GM23248 (cell line): ENCODE measurements around the gene ELMO1. TPM values are rescaled to one million over a fixed set of nuclear protein-coding genes. Genes with fewer than 3 reads are reported as not detected.

ENCODE experiments used
- DNase-seq: peaks from one replicate; pipeline ENCODE4 v3.0.0-alpha.2; 2015
- H2AFZ ChIP-seq: fragments of 200-600 bp; sonication (generic); 2 replicates; pipeline ENCODE4 v1.6.1; 2016; ENCODE audit warnings: antibody characterized with exemption
- H3F3A ChIP-seq: fragments of 200-600 bp; sonication (generic); 2 replicates; pipeline ENCODE4 v1.6.1; 2016; ENCODE audit warnings: mild to moderate bottlenecking, antibody characterized with exemption, mixed run types; ENCODE audit not compliant: insufficient read depth
- H3K27ac ChIP-seq: fragments of 200-600 bp; sonication (generic); 2 replicates; pipeline ENCODE4 v1.5.1; 2016; ENCODE audit warnings: mild to moderate bottlenecking
- H3K27me3 ChIP-seq: fragments of 200-600 bp; sonication (generic); replicated peaks from 2 replicates; pipeline ENCODE4 v1.6.1; 2016; ENCODE audit warnings: mild to moderate bottlenecking; ENCODE audit not compliant: insufficient read depth
- H3K36me3 ChIP-seq: fragments of 200-600 bp; sonication (generic); 2 replicates; pipeline ENCODE4 v1.6.1; 2016; ENCODE audit warnings: low read depth, mild to moderate bottlenecking
- H3K4me1 ChIP-seq: fragments of 200-600 bp; sonication (generic); 2 replicates; pipeline ENCODE4 v1.6.1; 2016; ENCODE audit warnings: mild to moderate bottlenecking; ENCODE audit not compliant: insufficient read depth
- H3K4me2 ChIP-seq: fragments of 200-600 bp; sonication (generic); one replicate; pipeline ENCODE4 v1.6.1; 2016; ENCODE audit warnings: mild to moderate bottlenecking; ENCODE audit not compliant: unreplicated experiment
- H3K4me3 ChIP-seq: fragments of 200-600 bp; sonication (generic); 2 replicates; pipeline ENCODE4 v1.5.1; 2016; ENCODE audit warnings: mild to moderate bottlenecking
- H3K79me2 ChIP-seq: fragments of 200-600 bp; sonication (generic); 2 replicates; pipeline ENCODE4 v1.6.1; 2016; ENCODE audit warnings: mild to moderate bottlenecking; ENCODE audit not compliant: insufficient read depth
- H3K9ac ChIP-seq: fragments of 200-600 bp; sonication (generic); 2 replicates; pipeline ENCODE4 v1.6.1; 2016; ENCODE audit warnings: mild to moderate bottlenecking
- H3K9me2 ChIP-seq: fragments of 200-600 bp; sonication (generic); 2 replicates; pipeline ENCODE4 v1.6.1; 2016; ENCODE audit warnings: mixed run types, mild to moderate bottlenecking, moderate library complexity; ENCODE audit not compliant: insufficient read depth
- H3K9me3 ChIP-seq: fragments of 200-600 bp; sonication (generic); one replicate; pipeline ENCODE4 v1.6.1; 2017; ENCODE audit warnings: low read depth
- H4K20me1 ChIP-seq: fragments of 200-600 bp; sonication (generic); 2 replicates; pipeline ENCODE4 v1.6.0; 2016; ENCODE audit not compliant: insufficient read depth
- EZH2 ChIP-seq: fragments of 200-600 bp; sonication (generic); IDR thresholded peaks from 2 replicates; pipeline ENCODE4 v1.6.1; 2018; ENCODE audit warnings: antibody characterized with exemption, mild to moderate bottlenecking; ENCODE audit not compliant: insufficient read depth, poor library complexity, severe bottlenecking
- EZH2phosphoT487 ChIP-seq: fragments of 200-600 bp; sonication (generic); IDR thresholded peaks from 2 replicates; pipeline ENCODE4 v1.6.1; 2018; ENCODE audit warnings: antibody characterized with exemption, moderate library complexity, mild to moderate bottlenecking, low read depth; ENCODE audit not compliant: insufficient read depth
- WGBS, 2 experiments: methylation state at CpG; one replicate each; pipeline ENCODE4 v1.1.6; 2015 to 2017; ENCODE audit warnings: low lambda C conversion rate in 2 of 2, low coverage in 1 of 2; ENCODE audit errors: missing lambda C conversion rate in 2 of 2; 5-methylcytosine and 5-hydroxymethylcytosine counted together
- in situ Hi-C: fragments of 300-500 bp; cut with MboI; formaldehyde crosslinking; loops from 2 replicates; pipeline ENCODE4 v1.15.0; 2020
- polyA plus RNA-seq: library from polyadenylated mRNA; unstranded; fragments of >200 nt; fragmentation: Nextera tagmentation; extraction: Ambion mirVana; gene quantifications from 2 replicates; pipeline ENCODE4 v1.2.1, GENCODE V29; 2016
- total RNA-seq: library from RNA; depleted of rRNA; stranded (reverse); fragments of >200 nt; shearing (Covaris generic); gene quantifications from 2 replicates; pipeline ENCODE4 v1.2.3, GENCODE V29; 2014

The ELMO1 gene
- total and polyA plus RNA-seq, 2 experiments from 2014 or later = not detected

- no peak overlapping the region for H3K9ac ChIP-seq
- no peaks in the 10 kb centered on the region for H3K27me3 ChIP-seq
- H3K79me2 ChIP-seq = no peaks in the 10 kb centered on the region
- H4K20me1 ChIP-seq = no peaks in the 10 kb centered on the region
- in situ Hi-C loops = no loop called here
- H2AFZ ChIP-seq = no peak overlapping the region
- H3K36me3 ChIP-seq = no peaks in the 10 kb centered on the region
- H3K4me2 ChIP-seq = no peak overlapping the region
- H3K9me3 ChIP-seq = no peaks in the 10 kb centered on the region
- H3K27ac ChIP-seq = no peak overlapping the region
- H3K9me2 ChIP-seq = no peaks in the 10 kb centered on the region
- H3K4me1 ChIP-seq = no peaks in the 10 kb centered on the region
- H3F3A ChIP-seq = no peaks in the 10 kb centered on the region
- WGBS, 2 experiments = 3 to 17% methylated on average over 1 of the region's 1 CpG
- H3K4me3 ChIP-seq = no peak overlapping the region
- TF ChIP-seq EZH2phosphoT487 (no peak), EZH2 (no peak)
- DNase-seq = no peak
These were observed 33.8 kb upstream of the ELMO1 start for GRCh38 chr7:37482505-37482904.

DNA sequence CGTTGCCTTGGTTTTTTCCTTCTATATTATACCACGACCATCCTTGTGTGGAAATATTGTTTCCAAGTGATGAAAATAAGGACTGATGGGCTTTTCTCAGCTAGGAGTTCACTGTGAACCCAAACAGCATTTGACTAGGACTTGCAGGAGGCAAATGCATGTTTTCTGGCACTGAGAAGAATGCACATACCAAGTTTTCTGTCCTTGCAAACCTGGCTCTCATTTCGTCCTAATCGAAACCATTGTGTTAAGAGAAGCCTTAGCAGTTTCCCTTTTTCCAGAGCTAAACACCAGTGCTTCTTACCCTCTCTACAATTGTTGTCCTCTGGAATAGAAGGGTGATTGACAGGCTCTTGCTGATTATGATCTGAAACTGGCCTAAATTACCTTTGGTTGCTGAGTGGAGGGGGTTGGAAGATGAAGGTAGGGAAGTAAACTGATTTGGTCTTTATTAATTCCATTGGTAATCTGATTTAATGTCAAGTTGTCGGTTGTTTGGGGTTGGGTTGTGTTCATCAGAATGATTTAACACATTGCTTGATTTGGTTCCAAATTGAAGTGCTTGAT, 33.1 kb upstream of the ELMO1 start:
- Histone ChIP-seq H3K27me3 (no peaks in the 10 kb centered on the region), H3K4me1 (no peaks in the 10 kb centered on the region), H3K79me2 (no peaks in the 10 kb centered on the region), H4K20me1 (no peaks in the 10 kb centered on the region), H2AFZ (no peak overlapping the region), H3K9ac (no peak overlapping the region), H3K4me3 (no peak overlapping the region), H3K36me3 (no peaks in the 10 kb centered on the region), H3K4me2 (no peak overlapping the region), H3K27ac (no peak overlapping the region), H3K9me3 (no peaks in the 10 kb centered on the region), H3F3A (no peaks in the 10 kb centered on the region), H3K9me2 (no peaks in the 10 kb centered on the region)
- in situ Hi-C loops = no loop called here
- TF ChIP-seq EZH2phosphoT487 = no peak
- TF ChIP-seq EZH2 = no peak
- no peak for DNase-seq
- 8 to 9% methylated on average over 5 of the region's 5 CpGs for WGBS, 2 experiments

- Histone ChIP-seq H3K4me1 (no peaks in the 10 kb centered on the region), H3K4me2 (no peak overlapping the region), H2AFZ (no peak overlapping the region), H3K9me3 (no peaks in the 10 kb centered on the region), H3K36me3 (no peaks in the 10 kb centered on the region), H3K27me3 (no peaks in the 10 kb centered on the region), H3K9me2 (no peaks in the 10 kb centered on the region), H3K9ac (no peak overlapping the region), H3K4me3 (no peak overlapping the region), H3K79me2 (no peaks in the 10 kb centered on the region), H3F3A (no peaks in the 10 kb centered on the region), H3K27ac (no peak overlapping the region), H4K20me1 (no peaks in the 10 kb centered on the region)
- 42 to 50% methylated on average over 5 of the region's 5 CpGs for WGBS, 2 experiments
- DNase-seq = no peak
- TF ChIP-seq EZH2phosphoT487 (no peak), EZH2 (no peak)
- in situ Hi-C loops = no loop called here
These were observed 32.5 kb upstream of the ELMO1 start for GRCh38 chr7:37481154-37481553.

DNA sequence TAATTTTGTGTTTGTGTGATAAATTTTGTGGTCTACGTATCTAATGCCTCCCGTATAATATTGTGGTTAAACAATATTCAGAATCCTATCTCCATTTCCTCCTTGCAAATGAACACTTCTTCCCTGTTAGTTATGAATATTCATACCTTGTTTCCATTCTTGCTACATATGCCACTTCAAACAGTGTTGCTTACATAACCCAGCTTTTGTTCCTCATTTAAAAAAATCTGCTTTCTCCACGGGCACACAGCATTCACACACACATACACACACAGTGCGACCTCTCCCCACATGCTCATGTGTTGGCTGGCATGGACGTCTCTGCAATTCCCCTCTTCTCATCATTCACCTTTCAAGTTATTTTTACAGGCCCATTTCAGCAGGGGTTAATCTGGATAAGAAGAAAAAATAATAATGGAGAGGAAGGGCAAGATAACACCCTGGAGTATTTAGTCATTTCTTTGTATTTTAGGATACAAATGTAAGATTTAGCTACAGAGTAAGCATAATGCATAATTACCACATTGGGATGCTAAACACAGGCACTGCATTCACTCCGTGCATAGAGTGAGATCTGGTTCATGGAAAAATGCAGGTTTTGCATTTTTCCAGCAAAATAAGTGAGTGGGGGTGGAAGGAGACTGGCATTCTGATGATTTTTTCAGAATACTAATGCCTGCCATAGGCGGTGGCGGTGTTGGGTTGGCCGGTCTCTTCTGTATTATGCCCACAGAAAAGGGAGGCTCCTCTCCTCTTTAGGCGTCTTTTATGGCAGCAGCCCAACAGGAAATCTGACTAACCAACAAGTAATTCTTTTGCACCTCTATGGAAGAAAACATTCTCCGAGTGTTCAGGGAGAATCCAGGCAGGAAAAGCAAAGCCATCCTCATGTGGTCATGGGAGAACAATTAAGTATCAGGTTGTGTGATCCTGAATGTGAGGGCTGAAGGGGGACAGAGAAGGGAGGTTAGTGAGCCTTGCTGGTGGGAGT, 31.7 kb upstream of the ELMO1 start:
- Histone ChIP-seq H3K4me2 (no peak overlapping the region), H3K9ac (no peak overlapping the region), H4K20me1 (no peaks in the 10 kb centered on the region), H3F3A (no peaks in the 10 kb centered on the region), H3K27me3 (no peaks in the 10 kb centered on the region), H3K27ac (no peak overlapping the region), H3K79me2 (no peaks in the 10 kb centered on the region), H3K9me3 (no peaks in the 10 kb centered on the region), H3K36me3 (no peaks in the 10 kb centered on the region), H3K4me1 (no peaks in the 10 kb centered on the region), H2AFZ (no peak overlapping the region), H3K4me3 (no peak overlapping the region), H3K9me2 (no peaks in the 10 kb centered on the region)
- in situ Hi-C loops = no loop called here
- 48 to 51% methylated on average over 11 of the region's 11 CpGs for WGBS, 2 experiments
- TF ChIP-seq EZH2phosphoT487 (no peak), EZH2 (no peak)
- DNase-seq = no peak
